ENCODE data around the gene KCNG2.

KCNG2 gene

DNA sequence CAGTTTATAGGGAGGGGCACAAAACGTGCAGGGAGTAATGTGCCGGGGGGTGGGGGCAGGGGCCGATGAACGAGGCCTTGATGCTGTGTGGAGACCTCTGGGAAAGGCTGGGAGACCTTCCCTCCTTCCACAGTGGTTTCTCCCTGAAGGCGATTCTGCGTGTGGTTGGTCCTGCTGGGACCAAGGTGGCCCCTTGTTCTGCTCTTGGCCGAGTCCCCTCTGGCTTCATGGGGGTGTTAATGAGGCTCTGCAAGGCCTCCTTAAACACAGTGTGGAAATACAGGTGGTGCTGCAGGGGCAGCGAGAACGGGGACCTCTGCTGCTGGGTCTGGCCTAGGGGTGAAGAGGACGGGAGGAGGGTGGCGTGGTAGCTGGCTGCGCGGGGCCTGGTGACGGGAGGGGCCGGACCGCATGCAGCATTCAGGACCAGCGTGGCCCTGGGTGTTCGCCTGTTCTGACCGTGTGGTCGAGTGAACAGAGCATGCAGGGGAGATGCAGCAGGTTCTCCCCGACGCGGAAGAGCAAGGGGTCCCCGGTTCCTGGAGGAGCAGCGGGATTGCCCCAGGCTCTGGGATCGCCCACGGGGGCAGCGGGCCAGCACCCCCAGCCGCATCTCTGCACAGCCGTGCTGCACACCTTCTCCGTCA lies 42.1 kb upstream of the KCNG2 start:
- no peak overlapping the region for H2AFZ ChIP-seq (ENCODE audit: low read length, unreplicated experiment)
- H3K36me3 ChIP-seq (ENCODE audit: insufficient read depth, low read length) = peaks cover 22% of the 10 kb centered on the region; the same call in 1 of the 2 replicates
- H3K4me1 ChIP-seq (ENCODE audit: control insufficient read depth, insufficient read depth, low read length, unreplicated experiment) = no peaks in the 10 kb centered on the region
- H3K27ac ChIP-seq (ENCODE audit: low read depth, low read length) = no peak overlapping the region
- no peaks in the 10 kb centered on the region for H3K79me2 ChIP-seq (ENCODE audit: control insufficient read depth, insufficient read depth, low read length, unreplicated experiment)
- no peak overlapping the region for H3K4me3 ChIP-seq (ENCODE audit: low read depth, low read length)
- no peaks in the 10 kb centered on the region for H3K27me3 ChIP-seq (ENCODE audit: insufficient read depth, low read length)

- Histone ChIP-seq H3K27ac (ENCODE audit: low read depth, low read length) (no peak overlapping the region), H3K27me3 (ENCODE audit: insufficient read depth, low read length) (no peaks in the 10 kb centered on the region), H3K4me1 (ENCODE audit: control insufficient read depth, insufficient read depth, low read length, unreplicated experiment) (no peaks in the 10 kb centered on the region), H3K4me3 (ENCODE audit: low read depth, low read length) (no peak overlapping the region), H3K36me3 (ENCODE audit: insufficient read depth, low read length) (peaks cover 22% of the 10 kb centered on the region; the same call in 1 of the 2 replicates), H3K79me2 (ENCODE audit: control insufficient read depth, insufficient read depth, low read length, unreplicated experiment) (no peaks in the 10 kb centered on the region), H2AFZ (ENCODE audit: low read length, unreplicated experiment) (no peak overlapping the region)
Observed at GRCh38 chr18:79756143-79756500, 41.6 kb upstream of the KCNG2 start.

DNA sequence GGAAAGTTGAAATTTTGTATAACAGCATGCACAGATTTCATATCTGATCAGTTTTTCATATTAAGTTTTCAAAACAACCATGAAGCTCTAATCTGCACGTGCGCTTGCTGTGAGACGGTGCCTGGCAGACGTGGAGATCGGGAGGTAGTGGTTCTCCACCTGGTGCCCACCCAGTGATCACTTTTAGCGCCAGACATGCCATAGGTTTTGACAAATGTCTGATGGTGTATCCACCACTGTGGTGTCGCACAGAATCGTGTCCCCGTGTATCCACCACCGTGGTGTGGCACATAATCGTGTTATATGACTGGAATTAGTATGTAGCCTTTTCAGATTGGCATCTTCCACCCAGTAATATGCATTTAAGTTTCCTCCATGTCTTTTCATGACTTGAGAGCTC lies 40.9 kb upstream of the KCNG2 start:
- H3K27ac ChIP-seq (ENCODE audit: low read depth, low read length) = no peak overlapping the region
- H3K4me3 ChIP-seq (ENCODE audit: low read depth, low read length) = no peak overlapping the region
- no peaks in the 10 kb centered on the region for H3K4me1 ChIP-seq (ENCODE audit: control insufficient read depth, insufficient read depth, low read length, unreplicated experiment)
- H3K79me2 ChIP-seq (ENCODE audit: control insufficient read depth, insufficient read depth, low read length, unreplicated experiment) = no peaks in the 10 kb centered on the region
- no peak overlapping the region for H2AFZ ChIP-seq (ENCODE audit: low read length, unreplicated experiment)
- H3K27me3 ChIP-seq (ENCODE audit: insufficient read depth, low read length) = no peaks in the 10 kb centered on the region
- H3K36me3 ChIP-seq (ENCODE audit: insufficient read depth, low read length) = peaks cover 22% of the 10 kb centered on the region; the same call in 1 of the 2 replicates

DNA sequence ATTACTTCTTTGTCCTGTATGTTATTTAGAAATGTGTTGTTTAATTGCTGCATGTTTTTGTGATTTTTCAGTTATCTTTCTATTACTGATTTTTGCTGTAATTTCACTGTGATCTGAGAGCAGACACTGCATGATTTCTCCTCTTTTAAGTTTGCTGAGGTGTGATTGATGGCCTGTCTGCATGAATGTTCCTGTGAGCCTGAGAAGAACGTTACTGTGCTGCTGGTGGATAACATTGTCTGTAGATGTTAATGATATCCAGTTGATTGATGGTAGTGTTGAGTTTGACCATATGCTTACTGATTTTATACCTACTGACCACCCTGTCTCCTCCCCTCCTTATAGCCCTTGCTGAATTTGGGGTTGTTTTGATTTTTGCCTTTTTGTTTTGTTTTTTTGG lies 37.4 kb upstream of the KCNG2 start:
- Histone ChIP-seq H2AFZ (ENCODE audit: low read length, unreplicated experiment) (no peak overlapping the region), H3K79me2 (ENCODE audit: control insufficient read depth, insufficient read depth, low read length, unreplicated experiment) (no peaks in the 10 kb centered on the region), H3K27me3 (ENCODE audit: insufficient read depth, low read length) (no peaks in the 10 kb centered on the region)

DNA sequence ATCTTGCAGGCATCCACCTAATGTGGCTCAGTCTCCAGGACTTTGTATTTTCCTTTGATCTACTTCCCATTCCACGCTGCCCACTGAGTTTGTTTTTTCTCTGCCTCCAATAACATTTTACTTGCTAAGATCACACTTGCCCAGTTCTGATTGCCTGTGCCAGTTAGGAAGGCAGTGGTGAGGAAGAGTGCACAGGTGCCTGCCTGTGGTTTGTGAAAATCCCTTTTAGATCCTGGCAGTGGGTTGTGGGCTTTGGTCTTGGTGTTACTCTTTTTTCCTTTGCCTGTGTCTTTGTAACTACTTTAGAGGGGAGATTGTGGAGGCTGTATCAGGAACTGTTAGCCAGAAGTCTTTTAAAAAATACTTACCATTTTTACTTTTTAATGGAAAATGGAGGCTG lies 36.9 kb upstream of the KCNG2 start:
- H3K36me3 ChIP-seq (ENCODE audit: insufficient read depth, low read length) = peaks cover 3% of the 10 kb centered on the region; the same call in 1 of the 2 replicates
- H3K27ac ChIP-seq (ENCODE audit: low read depth, low read length) = no peak overlapping the region
- H3K4me3 ChIP-seq (ENCODE audit: low read depth, low read length) = no peak overlapping the region
- no peaks in the 10 kb centered on the region for H3K4me1 ChIP-seq (ENCODE audit: control insufficient read depth, insufficient read depth, low read length, unreplicated experiment)
- no peak overlapping the region for H2AFZ ChIP-seq (ENCODE audit: low read length, unreplicated experiment)
- H3K79me2 ChIP-seq (ENCODE audit: control insufficient read depth, insufficient read depth, low read length, unreplicated experiment) = no peaks in the 10 kb centered on the region
- H3K27me3 ChIP-seq (ENCODE audit: insufficient read depth, low read length) = no peaks in the 10 kb centered on the region

More for the DNA sequence above, 37.4 kb upstream of the KCNG2 start:
- Histone ChIP-seq H3K36me3 (ENCODE audit: insufficient read depth, low read length) (peaks cover 3% of the 10 kb centered on the region; the same call in 1 of the 2 replicates), H3K4me3 (ENCODE audit: low read depth, low read length) (no peak overlapping the region), H3K4me1 (ENCODE audit: control insufficient read depth, insufficient read depth, low read length, unreplicated experiment) (no peaks in the 10 kb centered on the region), H3K27ac (ENCODE audit: low read depth, low read length) (no peak overlapping the region)

- peaks cover 15% of the 10 kb centered on the region; the same call in 1 of the 2 replicates for H3K27me3 ChIP-seq (ENCODE audit: insufficient read depth, low read length)
- no peak overlapping the region for H2AFZ ChIP-seq (ENCODE audit: low read length, unreplicated experiment)
- no peaks in the 10 kb centered on the region for H3K36me3 ChIP-seq (ENCODE audit: insufficient read depth, low read length)
- H3K79me2 ChIP-seq (ENCODE audit: control insufficient read depth, insufficient read depth, low read length, unreplicated experiment) = no peaks in the 10 kb centered on the region
- H3K4me3 ChIP-seq (ENCODE audit: low read depth, low read length) = no peak overlapping the region
- H3K27ac ChIP-seq (ENCODE audit: low read depth, low read length) = no peak overlapping the region
- no peaks in the 10 kb centered on the region for H3K4me1 ChIP-seq (ENCODE audit: control insufficient read depth, insufficient read depth, low read length, unreplicated experiment)
Observed at GRCh38 chr18:79763407-79763806, 34.3 kb upstream of the KCNG2 start.

- Histone ChIP-seq H3K79me2 (ENCODE audit: control insufficient read depth, insufficient read depth, low read length, unreplicated experiment) (no peaks in the 10 kb centered on the region), H3K27me3 (ENCODE audit: insufficient read depth, low read length) (peaks cover 23% of the 10 kb centered on the region; the same call in 1 of the 2 replicates), H3K4me1 (ENCODE audit: control insufficient read depth, insufficient read depth, low read length, unreplicated experiment) (no peaks in the 10 kb centered on the region), H2AFZ (ENCODE audit: low read length, unreplicated experiment) (no peak overlapping the region), H3K36me3 (ENCODE audit: insufficient read depth, low read length) (no peaks in the 10 kb centered on the region), H3K4me3 (ENCODE audit: low read depth, low read length) (no peak overlapping the region), H3K27ac (ENCODE audit: low read depth, low read length) (no peak overlapping the region)
Observed at GRCh38 chr18:79764131-79764530, 33.6 kb upstream of the KCNG2 start.

DNA sequence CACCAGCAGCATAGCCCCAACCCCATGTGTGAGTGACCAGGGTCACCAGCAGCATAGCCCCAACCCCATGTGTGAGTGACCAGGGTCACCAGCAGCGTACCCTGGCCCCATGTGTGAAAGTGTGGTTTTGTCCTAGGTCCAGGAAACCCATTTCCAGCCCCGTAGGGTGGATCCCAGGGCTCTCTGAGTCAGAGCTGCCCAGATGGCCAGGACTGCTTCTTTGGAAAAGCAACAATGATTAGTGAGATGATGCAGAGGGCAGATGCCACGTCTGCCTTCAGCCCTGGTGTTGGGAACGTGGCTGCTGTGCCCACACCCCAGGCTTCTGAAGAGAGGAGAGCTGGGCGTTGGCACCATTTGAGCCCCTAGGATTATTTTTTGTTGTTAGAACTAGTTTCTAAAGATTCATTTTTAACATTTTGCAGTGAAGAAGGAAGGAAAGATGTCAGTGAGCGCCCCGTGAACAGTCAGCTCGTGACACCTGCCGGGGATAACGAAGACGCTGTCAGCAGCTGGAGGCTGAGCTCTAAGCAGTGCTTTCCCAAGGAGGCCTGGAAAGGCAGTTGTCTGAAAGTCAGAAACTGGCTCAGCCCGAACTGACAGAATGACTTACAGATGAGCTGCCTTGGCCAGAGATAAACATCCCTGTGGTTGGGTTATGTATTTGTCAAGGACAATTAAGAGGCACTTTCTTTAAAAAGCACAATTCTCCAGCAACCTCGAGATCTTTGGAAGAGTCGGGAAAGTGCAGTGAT lies 32.1 kb upstream of the KCNG2 start:
- no peaks in the 10 kb centered on the region for H3K36me3 ChIP-seq (ENCODE audit: insufficient read depth, low read length)
- no peak overlapping the region for H3K4me3 ChIP-seq (ENCODE audit: low read depth, low read length)
- no peaks in the 10 kb centered on the region for H3K79me2 ChIP-seq (ENCODE audit: control insufficient read depth, insufficient read depth, low read length, unreplicated experiment)
- no peak overlapping the region for H2AFZ ChIP-seq (ENCODE audit: low read length, unreplicated experiment)
- no peaks in the 10 kb centered on the region for H3K4me1 ChIP-seq (ENCODE audit: control insufficient read depth, insufficient read depth, low read length, unreplicated experiment)
- H3K27ac ChIP-seq (ENCODE audit: low read depth, low read length) = no peak overlapping the region
- H3K27me3 ChIP-seq (ENCODE audit: insufficient read depth, low read length) = peaks cover 30% of the 10 kb centered on the region

- Histone ChIP-seq H3K4me1 (ENCODE audit: control insufficient read depth, insufficient read depth, low read length, unreplicated experiment) (no peaks in the 10 kb centered on the region), H3K27me3 (ENCODE audit: insufficient read depth, low read length) (peaks cover 30% of the 10 kb centered on the region), H3K79me2 (ENCODE audit: control insufficient read depth, insufficient read depth, low read length, unreplicated experiment) (no peaks in the 10 kb centered on the region), H3K27ac (ENCODE audit: low read depth, low read length) (no peak overlapping the region), H3K36me3 (ENCODE audit: insufficient read depth, low read length) (no peaks in the 10 kb centered on the region), H3K4me3 (ENCODE audit: low read depth, low read length) (no peak overlapping the region), H2AFZ (ENCODE audit: low read length, unreplicated experiment) (no peak overlapping the region)
Observed at GRCh38 chr18:79766308-79766707, 31.4 kb upstream of the KCNG2 start.

- H2AFZ ChIP-seq (ENCODE audit: low read length, unreplicated experiment) = no peak overlapping the region
- no peak overlapping the region for H3K27ac ChIP-seq (ENCODE audit: low read depth, low read length)
- H3K27me3 ChIP-seq (ENCODE audit: insufficient read depth, low read length) = peaks cover 38% of the 10 kb centered on the region
- no peaks in the 10 kb centered on the region for H3K4me1 ChIP-seq (ENCODE audit: control insufficient read depth, insufficient read depth, low read length, unreplicated experiment)
- H3K36me3 ChIP-seq (ENCODE audit: insufficient read depth, low read length) = no peaks in the 10 kb centered on the region
- H3K79me2 ChIP-seq (ENCODE audit: control insufficient read depth, insufficient read depth, low read length, unreplicated experiment) = no peaks in the 10 kb centered on the region
- H3K4me3 ChIP-seq (ENCODE audit: low read depth, low read length) = no peak overlapping the region
Observed at GRCh38 chr18:79768745-79769144, 29.0 kb upstream of the KCNG2 start.

All from ACC112 (cell line).